Ishikawa (cell line): ENCODE data around the gene SPX.

ENCODE experiments used
- CEBPB ChIP-seq: IDR thresholded peaks from 2 replicates; pipeline ENCODE4 v1.6.1; 2012
- CREB1 ChIP-seq: IDR thresholded peaks from 2 replicates; pipeline ENCODE4 v1.6.1; 2012; ENCODE audit warnings: low read depth
- EP300 ChIP-seq: IDR thresholded peaks from 2 replicates; pipeline ENCODE4 v1.6.1; 2012; ENCODE audit warnings: borderline replicate concordance
- FOXM1 ChIP-seq: IDR thresholded peaks from 2 replicates; pipeline ENCODE4 v1.6.1; 2012; ENCODE audit warnings: low read depth, borderline replicate concordance
- NFIC ChIP-seq: IDR thresholded peaks from 2 replicates; pipeline ENCODE4 v1.6.1; 2012
- RAD21 ChIP-seq: IDR thresholded peaks from 2 replicates; pipeline ENCODE4 v1.6.1; 2012; ENCODE audit warnings: low read depth

DNA sequence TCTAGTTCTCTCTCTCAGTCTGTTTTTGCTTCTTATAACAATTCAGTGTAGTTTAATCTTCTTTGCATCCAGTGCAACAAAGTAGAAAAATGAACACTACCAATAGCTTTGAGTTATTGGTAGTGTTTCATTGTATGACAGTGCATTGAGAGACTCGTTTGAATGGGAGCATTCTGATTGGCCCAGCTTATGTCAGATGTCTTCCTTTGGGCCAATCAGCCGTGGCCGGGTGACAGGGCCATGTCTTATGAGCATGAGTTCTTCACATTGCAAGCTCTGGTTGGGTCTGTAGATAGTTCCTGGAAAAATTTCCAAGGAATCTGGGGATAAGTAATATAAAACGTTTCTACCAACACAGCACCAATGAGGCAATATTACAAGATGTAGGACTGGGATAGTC lies 42.0 kb downstream of the SPX start:
- no peak for TF ChIP-seq EP300
- no peak for TF ChIP-seq NFIC
- no peak for TF ChIP-seq CEBPB
- TF ChIP-seq FOXM1, result no peak
- TF ChIP-seq RAD21, result no peak
- TF ChIP-seq CREB1, result no peak
